Tibial nerve (tissue), 3 donors: ENCODE results near the gene KDM4B.

Source experiments
- CTCF ChIP-seq, 5 experiments: fragments of 200-600 bp in 3 of 5; fragments of 450-650 bp in 2 of 5; sonication (generic) in 3 of 5; IDR thresholded peaks; one replicate each; pipeline ENCODE4 v1.5.1; 2016 to 2019; ENCODE audit warnings: antibody characterized with exemption in 5 of 5, mild to moderate bottlenecking in 3 of 5, moderate library complexity in 2 of 5
- POLR2A ChIP-seq, 2 donors: fragments of 450-650 bp; IDR thresholded peaks; one replicate each; pipeline ENCODE4 v1.6.1; 2017; ENCODE audit warnings: antibody characterized with exemption in 2 of 2, mild to moderate bottlenecking in 2 of 2, moderate library complexity in 2 of 2

- TF ChIP-seq CTCF (IDR thresholded peaks at IDR 0.05): no peak
- TF ChIP-seq POLR2A (IDR thresholded peaks at IDR 0.05): no peak
Observed at GRCh38 chr19:5022066-5022860, 53.4 kb downstream of the KDM4B start.
